BE2C (cell line): Measurements from ENCODE around the gene ARHGAP31.

Experiments
- DNase-seq: peaks from one replicate; pipeline ENCODE4 v3.0.0-alpha.2; 2020
- H3K27me3 ChIP-seq: fragments of 250-450 bp; sonication (Bioruptor Pico); 2 replicates; pipeline ENCODE4 v1.5.1; 2020; ENCODE audit warnings: mild to moderate bottlenecking
- H3K36me3 ChIP-seq: fragments of 250-450 bp; sonication (Bioruptor Pico); 2 replicates; pipeline ENCODE4 v1.5.1; 2020; ENCODE audit warnings: mild to moderate bottlenecking
- H3K4me1 ChIP-seq: fragments of 250-450 bp; sonication (Bioruptor Pico); 2 replicates; pipeline ENCODE4 v1.5.1; 2020
- H3K4me3 ChIP-seq: 2 replicates; pipeline ENCODE4 v1.5.1; 2011; ENCODE audit warnings: low read depth, low read length
- H3K9me3 ChIP-seq: fragments of 250-450 bp; sonication (Bioruptor Pico); 2 replicates; pipeline ENCODE4 v1.5.1; 2020
- CTCF ChIP-seq: IDR thresholded peaks from 2 replicates; pipeline ENCODE4 v1.5.1; 2012; ENCODE audit warnings: mild to moderate bottlenecking, low read depth, low read length

Gene ARHGAP31

GRCh38 chr3:119279584-119280243 lies 14.5 kb upstream of the ARHGAP31 start:
- no peaks in the 10 kb centered on the region for H3K9me3 ChIP-seq
- TF ChIP-seq CTCF = no peak

GRCh38 chr3:119288669-119289403 lies 5.3 kb upstream of the ARHGAP31 start:
- no peak for DNase-seq
- no peaks in the 10 kb centered on the region for H3K9me3 ChIP-seq
- no peaks in the 10 kb centered on the region for H3K36me3 ChIP-seq
- TF ChIP-seq CTCF = no peak
- H3K27me3 ChIP-seq = no peaks in the 10 kb centered on the region
- no peaks in the 10 kb centered on the region for H3K4me1 ChIP-seq
- H3K4me3 ChIP-seq = no peak overlapping the region

More at GRCh38 chr3:119279584-119280243, 14.5 kb upstream of the ARHGAP31 start:
- H3K36me3 ChIP-seq = no peaks in the 10 kb centered on the region
- H3K4me1 ChIP-seq = no peaks in the 10 kb centered on the region
- DNase-seq = no peak
- H3K27me3 ChIP-seq = no peaks in the 10 kb centered on the region
- H3K4me3 ChIP-seq = no peak overlapping the region

- H3K4me3 ChIP-seq = no peak overlapping the region
- no peaks in the 10 kb centered on the region for H3K4me1 ChIP-seq
- H3K9me3 ChIP-seq = no peaks in the 10 kb centered on the region
- H3K27me3 ChIP-seq = no peaks in the 10 kb centered on the region
- no peak for DNase-seq
- no peak for TF ChIP-seq CTCF
- H3K36me3 ChIP-seq = no peaks in the 10 kb centered on the region
Observed at GRCh38 chr3:119289404-119289770, 4.8 kb upstream of the ARHGAP31 start.

- TF ChIP-seq CTCF = no peak
- H3K4me3 ChIP-seq = no peak overlapping the region
- no peaks in the 10 kb centered on the region for H3K9me3 ChIP-seq
- no peak for DNase-seq
- no peaks in the 10 kb centered on the region for H3K27me3 ChIP-seq
- no peaks in the 10 kb centered on the region for H3K4me1 ChIP-seq
- H3K36me3 ChIP-seq = no peaks in the 10 kb centered on the region
Observed at GRCh38 chr3:119290613-119291012, 3.6 kb upstream of the ARHGAP31 start.

- Histone ChIP-seq H3K4me3 (no peak overlapping the region), H3K4me1 (no peaks in the 10 kb centered on the region), H3K36me3 (no peaks in the 10 kb centered on the region), H3K27me3 (no peaks in the 10 kb centered on the region), H3K9me3 (no peaks in the 10 kb centered on the region)
- no peak for DNase-seq
- no peak for TF ChIP-seq CTCF
Observed at GRCh38 chr3:119291062-119291700, 3.0 kb upstream of the ARHGAP31 start.

GRCh38 chr3:119292666-119293065 lies 1.5 kb upstream of the ARHGAP31 start:
- Histone ChIP-seq H3K4me3 (no peak overlapping the region), H3K4me1 (no peaks in the 10 kb centered on the region), H3K36me3 (no peaks in the 10 kb centered on the region), H3K9me3 (no peaks in the 10 kb centered on the region), H3K27me3 (no peaks in the 10 kb centered on the region)
- TF ChIP-seq CTCF = no peak
- no peak for DNase-seq
